ENCODE results near the gene BTG2.

Gene BTG2

DNA sequence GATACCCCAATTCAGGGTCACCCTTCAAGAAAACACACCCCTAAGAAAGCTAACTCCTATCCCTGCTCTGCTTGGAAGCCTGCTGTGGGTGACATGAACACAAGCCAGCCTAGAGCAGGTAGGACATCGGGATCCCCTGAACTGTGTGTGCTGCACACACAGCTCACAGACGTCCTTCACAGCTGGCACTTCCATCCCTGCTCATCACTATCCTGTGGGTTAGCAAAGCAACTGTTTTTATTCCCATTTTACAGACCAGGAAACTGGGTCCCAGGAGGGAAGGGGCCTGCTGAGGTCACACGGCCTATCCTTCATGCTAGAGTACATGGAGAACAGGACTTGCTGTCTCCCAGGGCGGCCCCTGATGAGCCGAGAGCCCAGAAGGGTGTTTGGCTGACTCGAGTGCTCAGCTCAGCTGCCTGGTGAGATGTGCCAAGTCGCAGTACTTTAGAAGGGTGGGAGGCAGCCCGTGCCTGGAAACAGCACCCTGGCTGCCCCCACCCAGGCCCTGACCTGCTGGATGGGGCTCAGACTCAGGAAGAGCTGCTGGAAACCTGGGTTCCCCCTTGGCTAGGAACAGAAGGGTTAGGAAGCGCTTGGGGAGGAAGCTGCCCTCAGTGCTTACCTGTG, 28.3 kb upstream of the BTG2 start:
- DNase-seq: no peak

- no peak for DNase-seq
Measured at GRCh38 chr1:203278082-203278884, 27.0 kb upstream of the BTG2 start.

GRCh38 chr1:203278885-203279406, 26.4 kb upstream of the BTG2 start:
- DNase-seq: no peak

- DNase-seq: no peak
Measured at GRCh38 chr1:203280061-203280460, 25.3 kb upstream of the BTG2 start.

DNA sequence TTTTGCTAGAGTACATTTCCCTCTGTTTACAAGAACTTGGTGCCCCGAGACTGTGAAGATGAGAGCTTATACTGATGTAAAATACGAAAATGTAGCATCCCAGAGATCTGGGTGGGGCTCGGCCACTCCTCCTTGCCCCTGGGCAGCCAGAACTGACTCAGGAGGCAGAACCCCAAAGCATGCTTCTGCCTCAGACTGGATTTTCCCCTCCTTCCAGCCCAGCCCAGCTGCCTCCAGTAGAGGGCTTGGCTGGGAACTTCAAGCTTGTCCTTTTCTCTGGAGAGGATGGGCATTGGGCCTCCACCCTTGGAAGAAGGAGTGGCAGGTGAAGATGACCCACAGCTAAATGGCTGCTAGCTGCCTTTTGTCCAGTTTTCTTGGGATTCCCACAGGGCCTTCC, 24.3 kb upstream of the BTG2 start:
- DNase-seq: no peak

DNA sequence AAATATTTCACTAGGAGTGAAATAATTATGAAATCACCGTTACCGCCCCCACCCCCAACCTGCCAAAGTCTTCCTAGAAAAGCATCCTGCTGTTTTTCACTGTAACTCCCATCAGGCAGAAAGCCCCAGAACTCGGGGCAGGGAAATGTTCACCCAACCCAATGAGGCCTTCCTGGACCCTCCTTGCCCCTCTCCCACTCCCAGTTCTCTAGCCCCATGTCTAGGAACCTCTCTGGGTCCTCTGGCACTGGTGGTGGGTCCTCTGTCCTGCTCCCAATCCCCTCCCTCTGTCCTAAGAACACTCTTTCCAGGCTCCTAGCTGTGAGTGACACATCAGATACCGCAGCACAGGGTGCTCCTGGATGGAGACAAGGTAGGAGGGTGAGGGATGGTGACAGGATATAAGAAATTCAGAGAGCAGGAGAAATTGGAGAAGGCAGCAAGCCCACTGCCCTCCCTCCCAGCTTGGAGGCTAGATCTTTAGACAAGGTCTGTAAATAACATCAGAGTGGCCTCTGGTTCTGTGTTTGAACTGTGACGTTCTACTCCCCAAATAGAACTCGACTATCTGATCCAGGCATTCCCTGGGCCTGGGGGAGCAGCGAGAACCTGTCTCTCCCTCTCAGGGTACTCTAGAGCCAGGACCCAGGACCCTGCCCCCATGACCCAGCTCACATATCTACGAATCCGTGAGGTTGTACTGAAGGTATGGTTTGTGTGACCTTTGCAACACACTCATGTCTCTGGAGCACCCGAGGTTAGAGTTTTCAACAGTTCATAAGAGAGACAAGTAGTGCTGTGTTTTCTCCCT, 23.3 kb upstream of the BTG2 start:
- DNase-seq: no peak

- no peak for DNase-seq
Measured at GRCh38 chr1:203282720-203283542, 22.4 kb upstream of the BTG2 start.

GRCh38 chr1:203283597-203283996, 21.7 kb upstream of the BTG2 start:
- no peak for DNase-seq

GRCh38 chr1:203284411-203285123, 20.8 kb upstream of the BTG2 start:
- no peak for DNase-seq

DNA sequence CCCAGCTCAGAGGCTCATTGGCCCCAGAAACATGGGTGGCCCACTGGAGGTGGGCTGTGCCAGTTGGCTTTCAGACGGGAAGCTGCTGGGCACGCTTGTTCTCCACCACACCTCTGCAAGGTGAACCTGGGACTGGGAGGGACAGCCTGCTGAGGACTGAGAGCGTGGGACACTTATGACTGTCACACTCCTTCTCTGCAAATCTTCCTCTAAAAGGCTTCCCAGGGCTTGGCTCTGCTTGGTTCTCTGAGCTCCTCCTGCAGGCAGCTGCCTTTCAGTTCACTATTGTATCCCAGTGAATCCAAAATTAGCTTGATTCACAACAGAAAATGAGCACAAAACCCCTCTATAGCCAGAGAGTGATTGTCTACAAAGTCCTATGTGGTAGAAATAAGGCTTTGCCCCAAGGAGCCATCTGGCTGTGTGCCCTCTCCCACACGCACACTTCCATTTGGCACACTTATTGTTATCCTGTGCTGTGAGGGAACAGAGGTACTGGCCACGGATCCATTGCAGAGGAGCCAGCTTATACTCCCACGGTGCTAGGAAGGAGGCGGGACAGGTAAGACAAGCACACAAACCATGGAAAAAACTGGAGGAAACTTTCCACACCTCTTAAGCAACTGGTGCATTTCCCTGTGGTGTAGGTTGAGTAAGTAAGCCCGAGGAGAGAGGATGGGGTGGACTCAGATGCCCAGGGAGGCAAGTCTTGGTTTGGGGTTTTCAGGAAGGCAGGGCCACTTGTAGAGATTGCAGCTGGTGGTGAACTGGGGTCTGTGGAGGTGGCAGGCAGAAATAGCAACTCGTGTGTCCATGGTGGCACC, 18.9 kb upstream of the BTG2 start:
- DNase-seq: no peak

DNA sequence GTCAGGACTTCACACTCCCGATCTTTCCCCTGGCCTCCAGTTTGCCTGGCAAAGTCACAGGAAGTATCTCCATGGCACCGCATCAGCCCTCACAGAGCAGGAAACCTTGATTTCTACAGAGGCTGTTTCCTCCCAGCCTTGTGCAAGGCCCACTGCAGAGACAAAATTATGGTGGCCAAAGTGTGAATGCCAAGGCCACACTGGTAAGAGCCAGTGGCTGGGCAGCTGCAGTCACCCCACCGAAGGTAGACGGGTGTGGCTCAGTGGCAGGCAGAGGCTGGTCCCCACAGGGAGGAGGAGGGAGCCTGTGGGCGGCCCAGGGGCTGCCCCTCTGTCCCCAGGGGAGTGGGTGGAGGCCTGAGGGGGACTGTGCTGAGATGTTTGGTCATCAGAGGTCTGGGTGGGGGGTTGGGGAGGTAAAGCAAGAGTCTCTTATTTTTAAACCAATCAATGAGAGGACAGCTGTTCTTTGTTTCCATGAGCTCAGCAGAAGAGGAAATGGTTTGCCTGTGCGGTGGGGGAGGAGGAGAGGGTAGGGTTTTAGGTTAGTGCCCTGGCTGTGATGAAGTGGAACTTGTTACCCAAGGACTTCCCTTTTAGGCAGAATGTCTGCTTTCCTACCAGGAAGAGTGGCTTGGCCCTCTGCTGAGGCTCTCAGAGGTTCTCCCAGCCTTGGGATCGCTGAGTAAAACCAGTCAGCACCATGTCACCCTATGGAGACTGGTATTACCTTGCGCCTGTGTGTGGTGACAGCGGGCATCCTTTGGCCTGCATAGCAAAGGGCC, 18.0 kb upstream of the BTG2 start:
- DNase-seq: no peak

DNA sequence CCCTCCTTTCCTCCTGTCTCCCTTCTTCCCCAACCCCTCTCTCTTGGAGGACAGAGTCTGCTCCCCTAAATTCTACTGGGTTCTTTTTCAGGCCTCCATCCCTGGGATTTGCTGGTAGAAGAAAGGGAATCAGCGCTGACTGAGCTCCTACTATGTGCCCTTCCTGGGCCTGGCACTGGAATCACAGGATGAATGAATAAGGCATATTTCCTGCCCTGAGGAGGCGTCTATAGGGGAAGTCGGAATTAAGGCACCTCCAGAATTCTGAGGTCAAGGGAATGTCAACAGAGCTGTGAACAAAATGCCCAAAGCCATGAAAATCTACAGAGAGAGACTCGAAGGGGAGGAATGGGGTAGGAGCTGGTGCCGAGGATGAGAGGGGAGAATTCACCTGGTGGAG, 17.4 kb upstream of the BTG2 start:
- no peak for DNase-seq

GRCh38 chr1:203288400-203288799, 16.9 kb upstream of the BTG2 start:
- no peak for DNase-seq

GRCh38 chr1:203289281-203289981, 15.9 kb upstream of the BTG2 start:
- DNase-seq: no peak

GRCh38 chr1:203289982-203290260, 15.4 kb upstream of the BTG2 start:
- no peak for DNase-seq

GRCh38 chr1:203290261-203291089, 14.8 kb upstream of the BTG2 start:
- DNase-seq: no peak

DNA sequence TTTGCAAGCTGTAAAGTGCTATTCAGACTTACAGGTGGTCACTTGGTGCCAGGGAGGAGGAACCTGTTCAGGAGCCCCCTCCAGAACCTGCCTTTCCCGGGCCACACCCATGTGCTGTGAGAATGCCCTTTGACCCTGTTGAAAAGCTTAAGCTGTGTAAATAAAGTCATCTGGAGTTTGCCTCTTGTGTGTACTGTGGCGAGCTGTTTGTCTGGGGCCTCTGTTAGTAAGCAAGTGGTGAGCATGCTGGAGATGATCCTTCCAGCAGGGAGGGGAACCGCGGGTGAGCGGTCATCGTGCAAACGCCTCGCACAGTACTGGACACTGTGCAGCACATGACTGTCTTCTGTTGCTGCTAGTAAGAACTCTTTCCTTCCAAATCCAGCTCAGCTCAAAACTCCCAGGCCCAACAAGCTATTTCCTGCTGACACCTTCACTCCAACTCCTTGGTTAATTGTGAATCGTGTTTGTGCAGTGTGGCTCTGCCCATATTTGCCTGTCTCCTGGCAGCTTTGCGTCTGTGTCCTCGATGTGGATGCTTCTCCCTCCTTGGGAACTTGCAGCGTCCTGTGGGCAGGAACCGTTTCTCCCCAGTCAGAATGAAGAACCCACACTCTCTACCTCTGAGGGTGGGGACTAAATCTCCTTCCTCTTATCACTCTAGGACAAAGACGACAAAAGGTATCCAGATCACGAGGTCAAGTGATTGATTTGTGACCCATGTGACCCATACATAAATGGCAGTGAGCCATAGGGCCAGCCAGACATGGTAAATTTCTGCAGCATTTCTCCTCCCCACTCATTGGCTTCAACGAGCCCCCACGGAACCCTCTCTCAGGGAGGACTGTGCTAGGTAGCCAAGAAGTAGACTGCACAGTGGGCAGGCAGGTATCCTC, 13.9 kb upstream of the BTG2 start:
- DNase-seq: no peak

GRCh38 chr1:203295796-203296195, 9.5 kb upstream of the BTG2 start:
- DNase-seq: no peak
